DMS 273 treated with DMSO at 0.1 percent for 48 hours (cell line): ENCODE data around the gene IRF8.
A peak's percentile ranks its signal among the peaks of the same experiment; 100 is the strongest.

Experiments used
- DNase-seq: peaks from one replicate; lab custom pipeline; 2025; lab: John Stamatoyannopoulos, UW

Gene IRF8

GRCh38 chr16:85958731-85959130, 59.8 kb downstream of the IRF8 start:
- no peak for DNase-seq

GRCh38 chr16:85959686-85960085, 60.7 kb downstream of the IRF8 start:
- no peak for DNase-seq

- DNase-seq: no peak
Measured at GRCh38 chr16:85960486-85961046, 61.6 kb downstream of the IRF8 start.

GRCh38 chr16:85961988-85962915, 63.3 kb downstream of the IRF8 start:
- DNase-seq: no peak

GRCh38 chr16:85963753-85964285, 64.9 kb downstream of the IRF8 start:
- peak; percentile 11 for DNase-seq

- DNase-seq: no peak
Measured at GRCh38 chr16:85965125-85965524, 66.2 kb downstream of the IRF8 start.

- DNase-seq: no peak
Measured at GRCh38 chr16:85967111-85967510, 68.1 kb downstream of the IRF8 start.

- no peak for DNase-seq
Measured at GRCh38 chr16:85968041-85968920, 69.3 kb downstream of the IRF8 start.

GRCh38 chr16:85969159-85969558, 70.2 kb downstream of the IRF8 start:
- DNase-seq: no peak

GRCh38 chr16:85969591-85969990, 70.6 kb downstream of the IRF8 start:
- no peak for DNase-seq

- DNase-seq: no peak
Measured at GRCh38 chr16:85970016-85970733, 71.2 kb downstream of the IRF8 start.

- DNase-seq: no peak
Measured at GRCh38 chr16:85970738-85971137, 71.8 kb downstream of the IRF8 start.
